GM19328 (cell line): Measurements from ENCODE around the gene NTN3.

Experiments
- ATAC-seq: cut with Tn5 transposase; IDR thresholded peaks from one replicate; pipeline ENCODE4 v1.9.1; 2021; ENCODE audit warnings: mild to moderate bottlenecking, moderate library complexity; ENCODE audit not compliant: unreplicated experiment

Gene NTN3

GRCh38 chr16:2465653-2466415 is 5.3 kb upstream of the NTN3 start:
- ATAC-seq, result no peak

GRCh38 chr16:2466667-2467527 is 4.2 kb upstream of the NTN3 start:
- ATAC-seq, result no peak

- ATAC-seq, result no peak
These were observed 3.4 kb upstream of the NTN3 start for GRCh38 chr16:2467528-2468232.

- no peak for ATAC-seq
These were observed 2.8 kb upstream of the NTN3 start for GRCh38 chr16:2468233-2468724.

- ATAC-seq, result no peak
These were observed 2.2 kb upstream of the NTN3 start for GRCh38 chr16:2468725-2469398.

GRCh38 chr16:2469399-2470233 is 1.5 kb upstream of the NTN3 start:
- no peak for ATAC-seq

GRCh38 chr16:2470234-2470601 is 879 bp upstream of the NTN3 start:
- no peak for ATAC-seq

GRCh38 chr16:2470603-2471015 is 488 bp upstream of the NTN3 start:
- no peak for ATAC-seq

GRCh38 chr16:2471653-2472487 is 773 bp downstream of the NTN3 start:
- no peak for ATAC-seq

- no peak for ATAC-seq
These were observed 1.4 kb downstream of the NTN3 start for GRCh38 chr16:2472488-2472864.

GRCh38 chr16:2472885-2473445 is 1.9 kb downstream of the NTN3 start:
- no peak for ATAC-seq

- no peak for ATAC-seq
These were observed 2.4 kb downstream of the NTN3 start for GRCh38 chr16:2473446-2473926.

GRCh38 chr16:2473999-2474876 is 3.1 kb downstream of the NTN3 start:
- ATAC-seq, result peak; percentile 13

- ATAC-seq, result peak; percentile 64
These were observed 3.8 kb downstream of the NTN3 start, which contains the start of gene TBC1D24 for GRCh38 chr16:2474877-2475412. Gene TBC1D24, plus strand, starts transcription at chr16:2475127. Its CDS starts 21,022 bp downstream, at chr16:2496149.

- no peak for ATAC-seq
These were observed 4.6 kb downstream of the NTN3 start for GRCh38 chr16:2475413-2476344.

- ATAC-seq, result no peak
These were observed 5.2 kb downstream of the NTN3 start for GRCh38 chr16:2476345-2476720.
